HG03432 (cell line): ENCODE measurements around the gene MRPS11.
"Not testable (repeated sequence)": the region's sequence is repeated elsewhere in the genome, so short reads cannot be mapped to it uniquely, and the experiment has no call there.

Experiments
- ATAC-seq: cut with Tn5 transposase; IDR thresholded peaks from one replicate; pipeline ENCODE4 v1.9.1; 2021; ENCODE audit warnings: mild to moderate bottlenecking, moderate library complexity; ENCODE audit not compliant: unreplicated experiment

The MRPS11 gene

DNA sequence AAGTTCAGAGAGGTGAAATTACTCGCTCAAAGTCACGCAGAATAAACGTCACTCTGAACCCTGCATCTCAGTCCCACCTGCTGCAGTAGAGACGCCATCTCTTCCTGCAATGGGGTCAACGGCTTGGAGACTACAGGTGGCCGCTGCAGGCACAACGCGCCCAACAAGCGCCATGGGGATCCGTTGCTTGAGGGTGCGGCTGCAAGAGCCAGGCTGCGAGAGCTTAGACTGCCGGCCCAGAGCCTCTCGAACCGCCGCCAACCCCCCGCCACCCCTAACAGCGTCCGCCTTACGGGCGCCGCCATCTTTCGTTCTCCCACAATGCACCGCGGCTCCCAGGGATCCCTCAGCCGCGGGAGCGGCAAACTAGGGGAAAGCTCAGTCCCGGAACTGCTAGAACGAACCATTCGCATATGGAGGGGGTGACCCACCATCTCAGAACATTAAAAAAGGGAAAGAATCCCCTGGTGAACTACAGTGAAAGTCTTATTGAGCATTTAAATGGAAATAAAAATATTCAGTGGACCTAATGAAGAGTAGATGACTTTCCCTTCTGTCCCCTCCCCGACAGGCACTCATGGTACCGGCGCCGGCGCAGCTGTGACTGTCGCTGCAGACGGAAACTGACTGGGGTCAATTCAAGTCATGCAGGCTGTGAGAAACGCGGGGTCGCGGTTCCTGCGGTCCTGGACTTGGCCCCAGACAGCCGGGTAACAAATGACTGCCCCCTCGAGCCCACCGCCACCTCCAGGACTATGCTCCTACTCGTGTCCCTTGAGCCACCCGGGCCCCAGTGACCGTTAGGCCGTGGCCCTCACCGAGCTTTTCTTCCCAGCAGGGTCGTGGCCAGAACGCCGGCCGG is at the start of gene MRPS11, which contains the start of gene MRPL46:
Gene MRPS11 (plus strand): TSS at position 636 of the 862 bp plus-strand sequence. CDS start 10 bp downstream, at position 646.
Gene MRPL46 (minus strand): TSS at position 316 of the 862 bp plus-strand sequence. CDS start 11 bp downstream, at position 305.
- ATAC-seq = peak; percentile 89

DNA sequence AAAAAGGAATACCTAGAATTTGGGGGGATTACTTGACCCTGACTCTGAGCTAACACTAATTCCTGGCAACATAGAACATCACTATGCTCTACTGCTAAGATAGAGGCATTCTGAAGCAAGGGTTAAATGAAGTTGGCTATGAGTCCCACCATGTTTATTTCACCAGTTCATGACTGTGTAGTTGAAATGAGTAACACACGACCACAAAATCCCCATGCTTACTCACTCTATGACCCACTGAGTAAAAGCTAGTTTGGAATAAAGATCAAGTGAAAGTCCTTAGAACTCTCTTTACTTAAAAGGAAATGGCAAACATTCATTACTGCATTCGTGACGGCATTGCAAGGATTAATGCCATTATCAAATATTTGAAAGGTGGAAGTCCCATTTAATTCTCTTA is 47.7 kb upstream of the MRPS11 start:
- peak; percentile 77 for ATAC-seq

DNA sequence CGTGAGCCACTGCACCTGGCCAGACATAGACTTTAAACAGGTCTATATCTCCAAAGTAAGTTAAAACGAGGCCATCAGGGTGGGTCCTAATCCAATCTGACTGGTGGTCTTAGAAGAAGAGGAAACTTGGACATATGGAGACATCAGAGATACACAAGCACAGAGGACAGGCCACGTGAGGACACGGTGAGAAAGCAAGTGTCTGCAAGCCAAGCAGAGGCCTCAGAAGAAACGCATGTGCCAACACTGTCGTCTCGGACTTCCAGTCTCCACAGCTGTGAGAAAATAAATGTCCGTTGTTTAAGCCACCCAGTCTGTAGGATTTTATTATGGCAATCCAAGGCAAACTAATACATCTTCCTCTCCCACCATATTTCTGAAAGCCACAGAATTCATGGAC is 44.2 kb upstream of the MRPS11 start:
- no peak for ATAC-seq

DNA sequence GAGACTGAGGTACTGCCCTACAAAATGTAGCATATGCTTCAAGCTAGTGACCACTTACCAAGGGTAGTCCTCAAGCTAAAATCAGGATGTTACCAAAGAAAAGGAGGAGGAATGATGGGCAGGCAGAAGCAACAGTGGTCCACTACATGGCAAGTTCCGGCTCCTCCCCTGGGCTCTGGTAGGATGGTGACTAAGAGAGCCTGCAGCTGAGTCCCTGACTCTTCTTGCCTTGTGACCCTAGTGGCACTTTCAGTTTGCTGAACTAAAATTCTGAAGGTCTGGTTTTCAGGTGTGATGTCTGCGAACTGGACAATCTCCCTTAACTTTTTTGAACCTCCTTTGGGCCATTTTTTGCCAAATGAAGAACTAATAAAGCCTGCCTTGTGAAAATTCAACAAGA is 41.2 kb upstream of the MRPS11 start:
- no peak for ATAC-seq

DNA sequence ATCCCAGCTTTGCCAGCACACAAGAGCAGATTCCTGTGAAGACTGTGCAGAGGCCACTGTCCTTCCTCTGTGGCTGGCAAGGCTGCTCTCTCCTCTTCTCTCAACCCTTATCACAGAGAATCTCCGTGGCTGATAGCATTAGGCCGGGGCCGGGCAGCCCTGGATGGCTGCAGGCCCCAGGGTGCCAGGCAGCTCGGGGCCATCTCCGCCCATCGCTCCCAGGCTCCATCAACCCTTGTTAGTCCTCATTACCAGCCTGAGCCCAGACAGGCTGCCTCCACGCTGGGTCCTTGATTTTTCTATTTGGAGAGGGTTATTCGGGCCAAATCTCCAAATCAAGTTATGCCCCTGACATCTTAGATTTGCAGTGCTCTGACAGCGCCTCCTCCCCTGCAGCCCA is 39.5 kb upstream of the MRPS11 start:
- no peak for ATAC-seq

DNA sequence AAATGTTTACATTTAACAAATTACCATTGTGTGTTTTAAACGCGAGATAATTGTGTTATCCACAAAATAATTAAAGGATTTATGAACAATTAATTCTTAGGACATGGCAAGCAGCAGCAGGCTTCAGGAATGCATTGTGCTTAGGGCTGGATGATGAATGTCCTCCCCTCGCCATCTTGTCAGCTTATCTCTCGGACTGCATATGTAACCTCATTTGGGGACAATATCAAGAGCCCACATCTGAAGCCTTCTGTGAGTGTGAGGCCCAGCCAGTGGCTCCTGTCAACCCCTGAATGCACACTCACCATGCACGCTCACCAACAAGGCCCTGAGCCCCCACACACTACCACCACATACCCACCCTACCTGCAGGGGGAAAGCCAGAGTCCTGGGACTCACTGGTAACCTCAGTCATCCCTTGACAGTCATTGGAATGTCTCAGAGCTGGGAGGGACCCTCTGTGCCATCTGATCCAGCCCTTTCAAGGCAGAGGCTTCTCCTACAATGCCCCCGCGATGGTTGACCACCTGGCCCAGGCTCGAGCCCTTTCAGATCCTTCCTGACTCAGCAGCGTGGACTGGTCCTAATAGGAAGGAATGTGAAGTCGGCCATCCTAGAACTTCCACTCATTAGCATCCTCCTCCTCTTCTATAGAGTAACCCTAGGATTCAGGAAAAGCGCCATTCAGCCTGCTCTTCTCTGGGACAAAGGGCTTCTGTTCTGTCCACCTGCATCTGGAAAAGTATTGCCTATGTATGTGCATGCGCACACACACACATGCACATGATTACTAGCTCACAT is 38.5 kb upstream of the MRPS11 start:
- no peak for ATAC-seq

DNA sequence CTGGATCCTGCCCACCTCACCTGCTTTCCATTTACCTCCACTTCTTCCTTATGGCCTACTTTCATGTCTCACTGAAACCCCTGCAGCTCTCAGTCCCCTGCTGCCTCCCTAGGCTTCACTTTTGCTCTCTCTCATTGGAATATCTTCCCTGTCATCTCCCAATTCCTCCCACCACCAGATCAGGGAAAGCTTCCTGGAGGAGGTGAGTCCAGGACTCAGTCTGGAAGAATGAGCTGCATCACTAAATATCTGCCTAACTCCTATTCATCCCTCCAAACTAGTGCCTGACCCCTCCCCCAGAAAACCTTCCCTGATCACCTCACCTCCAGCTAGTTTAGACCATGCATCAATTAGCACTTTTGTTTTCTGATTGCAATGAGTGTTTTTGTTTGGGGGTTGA is 37.5 kb upstream of the MRPS11 start:
- ATAC-seq = no peak

DNA sequence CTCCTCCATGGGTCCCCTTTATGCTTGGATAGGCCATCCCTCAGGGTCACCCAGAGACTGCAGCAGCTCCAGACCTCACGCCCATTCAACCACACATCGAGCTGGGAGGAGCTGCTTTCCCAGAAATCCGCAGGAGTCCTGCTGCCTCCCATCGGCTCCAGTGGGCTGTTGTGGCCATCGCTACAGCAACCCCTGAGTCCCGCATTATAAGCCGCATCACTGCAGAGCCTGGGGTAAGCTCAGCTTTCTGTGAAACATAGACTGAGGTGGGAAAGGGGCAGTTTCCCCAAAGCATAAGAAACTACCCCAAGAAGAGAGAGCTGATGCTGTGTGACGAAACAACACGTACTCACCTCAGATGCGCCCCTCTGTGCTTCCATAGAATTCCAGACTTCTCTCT is 36.1 kb upstream of the MRPS11 start:
- no peak for ATAC-seq

DNA sequence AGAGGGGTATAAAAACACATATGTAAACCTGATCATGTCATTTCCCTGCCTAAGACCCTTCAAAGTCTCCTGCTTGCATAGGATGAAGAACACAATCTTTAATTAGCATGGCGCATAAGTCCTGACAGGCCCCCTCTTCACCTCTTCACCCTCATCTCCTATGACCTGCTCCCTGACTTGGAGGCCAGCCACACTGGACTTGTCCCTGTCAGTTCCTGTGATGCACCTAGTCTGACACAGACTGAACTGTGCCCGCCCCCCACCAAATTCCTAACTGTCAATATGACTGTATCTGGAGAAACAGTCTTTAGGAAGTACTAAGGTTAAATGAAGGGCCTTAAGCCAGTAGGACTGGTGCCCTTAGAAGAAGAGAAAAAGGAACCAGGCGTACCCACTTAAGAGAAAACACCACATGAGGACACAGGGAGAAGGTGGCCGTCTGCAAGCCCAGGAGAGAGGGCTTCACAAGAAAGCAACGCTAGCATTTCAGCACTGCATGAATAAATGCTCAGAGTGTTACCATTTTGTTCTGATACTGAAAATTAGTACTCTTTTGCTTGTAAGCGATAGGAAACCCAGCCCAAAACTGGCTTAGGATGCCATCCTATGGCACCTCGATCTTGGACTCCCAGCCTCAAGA is 34.3 kb upstream of the MRPS11 start:
- no peak for ATAC-seq

DNA sequence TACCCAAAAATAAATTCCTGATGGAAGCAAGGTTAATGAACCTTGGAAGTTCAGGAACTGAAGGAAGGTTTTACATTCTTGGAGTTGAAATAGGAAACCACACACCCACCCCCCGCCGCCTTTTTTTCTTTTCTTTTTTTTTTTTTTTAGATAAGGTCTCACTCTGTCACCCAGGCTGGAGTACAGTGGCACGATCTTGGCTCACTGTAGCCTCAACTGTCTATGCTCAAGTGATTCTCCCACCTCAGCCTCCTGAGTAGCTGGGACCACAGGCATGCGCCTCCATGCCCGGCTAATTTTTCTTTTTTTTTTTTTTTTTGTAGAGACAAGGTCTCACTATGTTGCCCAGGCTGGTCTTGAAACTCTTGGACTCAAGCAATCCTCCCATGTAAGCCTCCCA is 33.4 kb upstream of the MRPS11 start:
- ATAC-seq = not testable (repeated sequence)

DNA sequence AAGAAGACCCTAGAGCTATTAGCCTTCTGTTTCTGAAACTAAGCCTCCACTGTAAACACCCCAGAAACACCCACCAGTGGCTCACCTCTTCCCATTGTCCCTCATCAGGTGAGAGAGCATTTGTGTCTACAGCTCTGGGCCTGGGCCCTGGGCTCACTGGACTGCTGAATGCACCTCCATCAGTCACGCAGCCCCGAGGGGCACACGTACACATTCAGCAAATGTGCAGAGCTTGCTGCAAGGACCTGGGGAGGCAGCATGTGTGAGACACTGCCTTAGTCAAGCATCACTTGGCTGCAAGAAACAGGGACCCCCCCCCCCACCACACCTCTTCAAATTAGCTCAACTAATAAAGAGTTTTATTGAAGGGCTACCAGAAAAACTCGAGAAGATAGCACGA is 29.3 kb upstream of the MRPS11 start:
- ATAC-seq = no peak

DNA sequence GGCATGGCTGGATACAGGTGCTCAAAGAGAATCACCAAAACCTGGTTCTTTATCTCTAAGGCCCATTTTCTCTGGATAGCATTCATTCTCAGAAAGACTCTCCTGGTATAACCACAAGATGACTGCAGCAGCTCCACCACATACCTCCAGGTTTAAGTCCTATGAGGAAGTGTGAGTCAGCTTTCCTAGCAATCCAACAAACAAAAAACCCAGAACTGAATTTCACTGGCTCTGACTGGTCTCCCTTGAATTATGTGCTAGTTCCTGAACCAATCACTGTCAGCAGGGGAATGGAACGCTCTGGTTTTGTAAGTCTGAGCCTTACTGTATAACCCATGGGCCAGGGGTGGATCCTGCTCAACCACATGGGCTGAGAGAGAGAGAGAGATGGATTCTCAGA is 27.5 kb upstream of the MRPS11 start:
- ATAC-seq = no peak

DNA sequence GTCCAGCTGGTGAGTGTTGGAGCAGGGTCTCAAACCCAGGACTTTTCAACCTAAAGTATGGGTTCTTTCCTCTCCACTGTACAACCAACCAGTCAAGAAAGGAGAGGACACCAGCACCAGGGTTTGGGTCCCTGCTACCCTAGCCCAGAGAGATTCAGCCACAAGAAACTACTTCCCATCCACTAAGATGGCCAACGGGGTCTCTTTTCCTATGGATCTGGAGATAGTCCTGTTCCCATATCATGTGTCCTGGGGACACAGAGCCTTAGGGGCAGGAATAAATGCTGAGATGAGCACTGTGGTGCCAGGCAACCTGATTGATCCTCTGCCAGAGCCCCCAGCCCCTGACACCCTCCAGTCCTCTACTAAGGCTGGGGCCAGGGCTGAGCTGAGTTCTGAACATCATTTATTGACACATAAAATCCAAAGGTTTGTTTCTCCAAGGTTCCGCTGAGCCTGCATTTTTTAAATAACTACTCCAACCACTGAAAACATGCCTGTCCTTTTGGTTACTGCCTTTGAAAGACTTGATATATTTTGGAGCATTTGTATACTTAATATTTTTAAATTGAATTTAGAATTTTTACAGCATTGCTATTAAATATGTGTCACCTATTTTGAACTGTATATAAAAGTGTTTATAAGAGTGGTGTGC is 26.3 kb upstream of the MRPS11 start:
- ATAC-seq = no peak

DNA sequence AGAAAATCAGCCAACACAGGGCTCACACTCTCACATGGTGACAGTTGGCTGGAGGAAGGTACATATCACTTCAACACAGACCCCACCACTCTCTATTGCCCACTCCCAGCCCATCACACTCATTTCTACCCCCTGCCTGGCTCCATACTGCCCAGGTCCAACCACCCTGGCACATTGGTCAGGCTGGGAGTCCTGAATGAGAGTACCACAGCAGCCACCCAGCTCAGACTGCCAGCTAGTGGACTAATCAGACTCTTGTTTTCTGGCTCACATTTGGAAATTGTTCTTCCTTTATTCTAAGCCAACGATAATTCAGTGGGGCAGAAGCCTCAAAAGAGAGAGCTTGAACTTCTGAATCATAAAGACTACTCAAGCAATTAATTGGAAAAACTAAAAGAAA is 20.3 kb upstream of the MRPS11 start:
- no peak for ATAC-seq

DNA sequence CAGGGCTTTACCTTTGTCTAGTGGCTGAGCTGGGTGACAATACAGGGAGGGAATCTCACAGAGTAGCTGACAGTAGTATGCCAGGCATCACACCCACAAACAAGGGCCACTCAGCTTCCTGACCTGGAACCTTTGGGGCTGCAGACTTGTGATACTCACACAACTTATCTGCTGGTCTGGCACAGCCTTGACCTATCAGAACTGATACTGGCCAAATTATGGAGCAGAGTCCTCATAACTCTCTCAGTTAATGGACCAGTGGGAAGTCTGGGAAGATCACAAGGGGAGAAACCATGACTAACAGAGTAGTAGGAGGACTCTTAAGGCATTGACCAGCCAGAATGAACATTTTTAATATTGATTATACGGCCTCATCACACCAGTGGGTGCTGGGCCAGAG is 19.8 kb upstream of the MRPS11 start:
- no peak for ATAC-seq

DNA sequence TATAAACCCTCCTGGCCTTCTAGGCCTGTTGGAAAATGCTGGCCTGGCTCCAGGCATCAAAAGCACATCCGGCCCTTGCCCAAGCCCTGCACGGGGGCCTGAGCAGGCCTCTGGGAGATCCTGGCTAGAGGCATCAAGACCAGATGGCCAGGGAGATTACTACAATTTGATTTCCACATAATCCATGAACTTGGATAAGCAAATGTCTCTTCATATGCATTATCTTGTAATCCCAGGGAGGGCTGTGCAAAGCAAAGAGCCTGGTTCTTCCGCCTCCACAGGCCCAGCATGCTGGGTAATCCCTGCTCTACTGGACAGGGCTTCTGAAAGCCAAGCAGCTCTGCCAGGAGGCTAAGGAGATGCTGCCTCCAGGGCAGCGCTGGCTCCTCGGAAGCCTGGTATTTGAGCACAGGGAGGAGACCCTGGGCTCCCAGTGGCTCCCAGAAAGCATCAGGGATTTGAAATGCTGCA is 18.5 kb upstream of the MRPS11 start:
- ATAC-seq = no peak

DNA sequence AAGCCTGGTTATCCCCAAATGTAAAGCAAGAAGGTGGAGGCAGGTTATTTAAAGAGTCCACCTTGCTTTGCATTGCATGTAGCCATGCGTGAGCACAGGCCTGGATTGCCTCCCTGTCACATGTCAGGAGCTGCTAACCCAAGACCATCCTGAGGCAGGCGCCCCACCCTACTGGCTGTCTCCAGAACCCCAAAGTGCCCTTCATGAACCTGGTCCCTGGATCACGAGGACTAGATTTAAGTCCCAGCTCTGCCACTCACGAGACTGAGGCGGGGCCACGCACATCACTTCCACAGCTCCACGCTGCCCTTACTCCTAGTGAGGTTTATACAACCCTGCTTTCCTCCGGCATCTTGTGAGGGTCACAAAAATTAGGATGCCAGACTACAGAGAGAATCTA is 17.9 kb upstream of the MRPS11 start:
- no peak for ATAC-seq

DNA sequence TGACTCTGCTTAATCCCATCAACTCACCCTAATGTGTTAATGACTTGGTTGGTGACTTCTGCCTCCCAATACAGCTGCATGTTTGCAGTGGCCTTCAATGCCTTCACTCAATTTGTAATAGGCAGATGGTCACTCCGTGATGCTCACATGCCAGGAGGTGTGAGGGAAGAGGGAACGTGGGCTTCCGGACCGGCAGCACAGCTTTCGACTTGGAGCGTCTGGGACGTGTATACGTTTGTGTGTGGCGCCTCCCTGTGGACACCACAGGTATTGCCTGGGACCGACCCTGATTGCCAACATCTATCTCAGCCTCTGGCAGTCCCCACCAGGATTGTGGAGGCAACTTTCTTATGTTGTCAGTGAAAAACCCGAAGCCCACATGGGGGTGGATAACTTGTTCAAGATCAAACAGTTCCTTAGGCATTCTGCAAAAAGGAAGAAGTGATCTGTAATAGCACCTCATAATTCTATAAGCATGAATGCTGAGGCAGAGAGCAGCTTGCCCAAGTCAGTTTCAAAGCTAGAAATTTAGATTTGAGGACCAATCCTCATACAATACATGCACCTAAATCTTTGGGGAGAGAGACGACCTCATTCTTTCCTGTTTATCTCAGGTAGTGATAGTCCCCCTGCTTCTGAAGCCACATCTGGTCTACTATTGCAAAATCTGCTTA is 17.2 kb upstream of the MRPS11 start:
- peak; percentile 64 for ATAC-seq

DNA sequence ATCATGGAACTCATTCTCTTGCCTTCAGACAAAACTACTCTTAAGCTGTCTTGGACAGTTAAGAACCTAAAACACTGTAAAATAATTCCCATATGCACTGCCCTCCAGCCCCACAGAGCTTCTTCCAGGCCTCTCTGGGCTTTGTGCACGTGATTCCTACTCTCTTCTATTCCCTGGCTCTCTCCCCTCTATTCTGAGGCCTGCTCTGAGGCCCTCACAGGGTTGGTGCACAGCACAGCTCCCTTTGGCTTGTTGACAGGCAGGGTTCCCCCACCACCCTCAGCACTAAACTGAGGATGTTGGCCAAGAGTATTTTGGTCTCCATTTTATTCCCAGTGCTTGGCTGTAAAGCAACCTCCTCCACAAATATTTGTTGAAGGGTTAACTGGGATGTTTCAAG is 13.9 kb upstream of the MRPS11 start:
- no peak for ATAC-seq

DNA sequence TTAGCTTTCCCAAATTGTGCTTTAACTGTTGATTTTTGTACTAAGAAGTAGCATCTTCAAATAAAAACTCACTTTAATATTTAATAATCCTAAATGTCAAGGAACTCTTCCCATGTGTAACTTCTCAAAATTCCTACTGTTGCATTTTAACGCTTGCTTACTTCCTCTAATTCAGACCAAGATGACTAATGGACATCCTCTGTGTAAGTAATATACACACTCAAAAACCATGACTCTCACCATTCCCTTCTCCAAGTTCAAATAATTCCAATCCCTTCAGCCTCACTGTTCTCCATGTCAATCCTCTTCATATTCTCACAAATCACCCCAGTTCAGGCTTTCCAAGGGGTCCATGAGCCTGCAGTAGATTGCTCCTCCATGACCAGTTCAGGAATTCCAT is 13.3 kb upstream of the MRPS11 start:
- no peak for ATAC-seq
